Ishikawa (cell line): Measurements from ENCODE around the gene RRP15.

Experiments used
- CEBPB ChIP-seq: IDR thresholded peaks from 2 replicates; pipeline ENCODE4 v1.6.1; 2012
- EGR1 ChIP-seq: IDR thresholded peaks from 2 replicates; pipeline ENCODE4 v1.6.1; 2012
- EP300 ChIP-seq: IDR thresholded peaks from 2 replicates; pipeline ENCODE4 v1.6.1; 2012; ENCODE audit warnings: borderline replicate concordance
- FOXM1 ChIP-seq: IDR thresholded peaks from 2 replicates; pipeline ENCODE4 v1.6.1; 2012; ENCODE audit warnings: low read depth, borderline replicate concordance
- MAX ChIP-seq: IDR thresholded peaks from 2 replicates; pipeline ENCODE4 v1.6.1; 2012
- NFIC ChIP-seq: IDR thresholded peaks from 2 replicates; pipeline ENCODE4 v1.6.1; 2012
- RAD21 ChIP-seq: IDR thresholded peaks from 2 replicates; pipeline ENCODE4 v1.6.1; 2012; ENCODE audit warnings: low read depth
- REST ChIP-seq: IDR thresholded peaks from 2 replicates; pipeline ENCODE4 v1.6.1; 2012; ENCODE audit warnings: low read depth, mild to moderate bottlenecking
- TCF12 ChIP-seq: IDR thresholded peaks from 2 replicates; pipeline ENCODE4 v1.6.1; 2012; ENCODE audit warnings: low read depth
- TEAD4 ChIP-seq: IDR thresholded peaks from 2 replicates; pipeline ENCODE4 v1.6.1; 2012
- USF1 ChIP-seq: IDR thresholded peaks from 2 replicates; pipeline ENCODE4 v1.6.1; 2012

GRCh38 chr1:218351391-218352074 lies 66.4 kb downstream of the RRP15 start:
- TF ChIP-seq REST (no peak), MAX (no peak), NFIC (no peak), RAD21 (no peak; the same call in 1 of the 2 replicates), TCF12 (no peak), TEAD4 (no peak), EP300 (no peak), CEBPB (no peak), FOXM1 (no peak), USF1 (no peak), EGR1 (no peak)
